HG03439 (cell line): ENCODE results near the gene NMT1.

Experiments
- ATAC-seq: cut with Tn5 transposase; IDR thresholded peaks from one replicate; pipeline ENCODE4 v1.9.1; 2021; ENCODE audit warnings: mild to moderate bottlenecking, moderate library complexity; ENCODE audit not compliant: unreplicated experiment

NMT1 gene

GRCh38 chr17:45102856-45103255 lies 41.7 kb downstream of the NMT1 start:
- no peak for ATAC-seq

GRCh38 chr17:45103269-45103795 lies 42.2 kb downstream of the NMT1 start:
- ATAC-seq = no peak

DNA sequence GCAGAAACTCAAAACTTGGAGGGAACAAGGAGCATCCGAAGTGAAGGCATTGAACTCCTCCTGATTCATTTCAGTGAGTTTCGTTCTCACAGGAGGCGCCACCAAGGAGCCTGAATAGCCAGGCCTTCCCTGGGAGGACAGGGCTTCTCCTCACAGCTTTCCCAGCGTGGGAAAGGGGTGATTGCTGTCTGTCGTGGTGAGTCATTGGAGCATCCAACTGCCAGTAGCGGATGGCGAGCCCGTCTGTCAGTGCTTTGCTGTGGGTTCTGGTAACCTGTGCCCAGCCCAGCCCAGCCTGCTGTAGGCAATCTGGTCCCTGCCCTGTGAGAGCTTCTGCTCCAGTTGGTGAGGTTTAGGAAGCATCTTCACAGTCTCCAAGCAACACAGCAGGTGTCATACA lies 42.9 kb downstream of the NMT1 start:
- ATAC-seq = no peak

DNA sequence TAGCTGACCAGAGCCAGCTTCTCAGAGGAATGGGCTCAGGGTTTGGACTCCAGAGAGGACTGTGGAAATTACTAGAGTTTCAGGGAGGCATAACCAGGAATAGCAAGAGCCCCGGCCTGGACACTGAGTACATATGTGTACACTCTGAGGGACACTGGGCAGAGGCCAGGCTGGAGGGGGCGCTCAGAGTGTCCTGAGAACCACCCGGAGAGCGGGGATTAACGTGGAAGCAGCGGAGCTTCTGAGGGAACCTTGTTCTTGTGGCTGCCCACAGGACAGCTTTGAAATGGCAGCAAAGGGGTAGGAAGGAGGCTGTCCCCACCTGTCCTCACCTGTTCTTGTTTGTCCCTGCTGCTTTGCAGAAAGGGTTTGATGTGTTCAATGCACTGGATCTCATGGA lies 43.4 kb downstream of the NMT1 start:
- no peak for ATAC-seq

GRCh38 chr17:45104907-45105624 lies 43.9 kb downstream of the NMT1 start:
- no peak for ATAC-seq

GRCh38 chr17:45106096-45106495 lies 45.0 kb downstream of the NMT1 start:
- ATAC-seq = no peak

GRCh38 chr17:45106582-45106981 lies 45.5 kb downstream of the NMT1 start:
- ATAC-seq = no peak

- ATAC-seq = no peak
Measured at GRCh38 chr17:45107293-45108010, 46.3 kb downstream of the NMT1 start.

DNA sequence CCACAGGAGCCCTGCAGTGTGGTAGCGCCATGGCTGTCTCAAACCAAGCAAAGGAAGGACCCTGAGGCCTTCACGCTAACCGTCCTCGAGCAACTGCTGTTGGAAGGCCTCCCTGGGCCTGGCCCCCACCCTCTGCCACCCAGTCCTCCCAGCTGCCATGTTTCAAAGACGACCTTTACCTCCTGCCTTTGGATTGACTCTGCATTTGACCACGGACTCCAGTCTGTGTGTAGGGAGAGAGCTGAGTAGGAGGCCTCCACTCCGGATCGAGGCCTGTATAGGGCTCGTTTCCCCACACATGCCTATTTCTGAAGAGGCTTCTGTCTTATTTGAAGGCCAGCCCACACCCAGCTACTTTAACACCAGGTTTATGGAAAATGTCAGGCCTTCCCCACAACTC lies 46.9 kb downstream of the NMT1 start:
- no peak for ATAC-seq

- no peak for ATAC-seq
Measured at GRCh38 chr17:45108595-45109521, 47.7 kb downstream of the NMT1 start.

- ATAC-seq = no peak
Measured at GRCh38 chr17:45110676-45111611, 49.8 kb downstream of the NMT1 start.

DNA sequence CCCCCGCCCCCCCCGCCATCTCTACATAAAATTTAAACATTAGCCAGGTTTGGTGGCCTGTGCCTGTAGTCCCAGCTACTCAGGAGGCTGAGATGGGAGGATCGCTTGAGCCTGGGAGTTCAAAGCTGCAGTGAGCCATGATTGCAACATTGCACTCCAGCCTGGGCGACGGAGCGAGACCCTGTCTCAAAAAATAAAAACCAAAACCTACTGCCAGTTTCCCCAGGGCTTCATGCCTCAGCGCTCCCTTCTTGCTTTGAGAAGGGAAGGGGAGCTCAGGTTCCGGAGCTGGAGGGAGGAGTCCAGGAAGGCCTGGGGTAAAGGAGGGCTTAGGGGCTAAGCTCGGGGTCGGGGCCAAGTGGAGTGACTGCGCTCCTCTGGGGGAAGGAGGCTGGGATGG lies 50.7 kb downstream of the NMT1 start:
- no peak for ATAC-seq

- no peak for ATAC-seq
Measured at GRCh38 chr17:45112559-45113423, 51.7 kb downstream of the NMT1 start.

GRCh38 chr17:45113424-45113754 lies 52.3 kb downstream of the NMT1 start:
- no peak for ATAC-seq

GRCh38 chr17:45114117-45114932 lies 53.2 kb downstream of the NMT1 start:
- ATAC-seq = no peak

DNA sequence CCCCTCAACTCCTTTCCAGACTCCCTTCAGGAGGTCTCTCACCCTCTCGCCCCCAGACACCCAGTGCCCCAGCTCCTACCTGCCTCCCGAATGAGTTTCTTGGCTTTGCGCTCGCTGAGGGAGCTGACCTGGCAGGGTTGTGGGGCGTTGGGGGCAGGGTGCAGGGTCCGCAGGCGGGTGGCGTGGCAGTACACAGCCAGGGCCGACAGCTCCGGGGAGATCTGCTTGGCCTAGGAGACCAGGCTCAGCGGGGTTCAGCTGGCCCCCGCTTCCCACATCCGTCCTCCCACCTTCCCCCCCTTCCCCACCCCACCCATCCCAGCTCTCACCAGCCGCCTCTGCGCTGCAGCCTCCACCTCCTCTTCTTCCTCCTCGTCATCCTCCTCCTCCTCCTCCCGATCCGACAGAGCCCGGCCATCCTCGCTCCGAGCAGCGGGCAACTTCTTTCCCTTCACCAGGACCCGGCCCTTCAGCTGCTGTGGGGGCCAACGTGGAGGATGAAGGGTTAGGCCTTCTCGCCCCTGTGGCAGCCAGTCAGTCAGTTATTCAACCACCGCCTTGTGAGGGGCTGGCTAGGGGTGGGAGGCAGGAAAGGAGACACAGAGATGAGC lies 54.0 kb downstream of the NMT1 start:
- no peak for ATAC-seq

DNA sequence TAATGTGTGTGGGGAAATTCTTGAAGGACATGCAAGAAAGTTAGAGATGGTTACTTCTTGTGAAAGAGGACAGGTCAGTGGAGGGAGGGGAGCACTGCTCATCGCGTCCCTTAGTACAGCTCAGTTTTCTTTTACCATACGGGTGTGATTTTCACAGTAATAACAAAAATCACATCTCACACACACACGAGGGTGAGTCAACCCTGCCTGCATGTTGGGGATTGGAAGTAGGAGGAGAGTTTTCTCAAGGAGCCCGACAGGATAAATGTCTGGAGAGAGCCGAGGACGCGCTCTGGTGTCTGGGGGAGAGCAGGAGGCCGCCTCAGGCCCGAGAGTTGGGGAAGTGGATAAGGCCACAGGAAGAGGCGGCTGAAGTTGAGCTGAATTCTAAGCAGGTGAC lies 54.8 kb downstream of the NMT1 start:
- no peak for ATAC-seq

- ATAC-seq = no peak
Measured at GRCh38 chr17:45116434-45117016, 55.4 kb downstream of the NMT1 start.
